B cell (primary cell): ENCODE results near the gene RSPH1. TPM values are rescaled to one million over a fixed set of nuclear protein-coding genes. Genes with fewer than 3 reads are reported as not detected.

Experiments
- ATAC-seq: fragments of 200-7000 bp; cut with Tn5 transposase; one replicate; pipeline ENCODE4 v1.10.0; 2021; ENCODE audit warnings: low read depth, mild to moderate bottlenecking, moderate number of reproducible peaks, moderate library complexity
- CTCF ChIA-PET: fragments of 350-600 bp; sonication (Branson Sonifier 250); formaldehyde crosslinking; loops from one replicate; lab custom pipeline; 2021; ENCODE audit warnings: antibody characterized with exemption, inconsistent platforms; lab: Charles Lee
- POLR2A ChIA-PET: fragments of 350-600 bp; sonication (Branson Sonifier 250); formaldehyde crosslinking; loops from one replicate; lab custom pipeline; 2021; ENCODE audit warnings: antibody characterized with exemption; lab: Charles Lee
- DNase-seq: peaks from one replicate; pipeline ENCODE4 v3.0.0; 2013
- H2AFZ ChIP-seq: 2 replicates; pipeline ENCODE4 v1.6.1; 2012; ENCODE audit warnings: mild to moderate bottlenecking, low read depth, low read length; ENCODE audit not compliant: insufficient read depth, poor library complexity, severe bottlenecking
- H3K27ac ChIP-seq, 2 donors: 1 replicate in 1 of 2; 2 replicates in 1 of 2; pipeline ENCODE4 v1.5.1; 2012 to 2013; ENCODE audit warnings: low read length in 2 of 2, mild to moderate bottlenecking in 2 of 2, moderate library complexity in 1 of 2
- H3K27me3 ChIP-seq, 4 experiments: fragments of 200-600 bp in 1 of 4; sonication (generic) in 1 of 4; replicated peaks in 1 of 4; 1 replicate in 2 of 4; 2 replicates in 2 of 4; pipeline versions ENCODE4 v1.6.1 to v1.7.0; 2013 to 2016; ENCODE audit warnings: low read length in 3 of 4, mild to moderate bottlenecking in 2 of 4, mixed read lengths in 1 of 4, moderate library complexity in 1 of 4; ENCODE audit not compliant: insufficient read depth in 4 of 4, control insufficient read depth in 3 of 4; ENCODE audit errors: control extremely low read depth in 1 of 4
- H3K36me3 ChIP-seq, 2 experiments: replicated peaks in 1 of 2; 1 replicate in 1 of 2; 2 replicates in 1 of 2; pipeline versions ENCODE4 v1.6.1 to v1.7.1; 2013; ENCODE audit warnings: low read length in 1 of 2; ENCODE audit not compliant: insufficient read depth in 2 of 2, control insufficient read depth in 1 of 2; ENCODE audit errors: control extremely low read depth in 1 of 2, extremely low read depth in 1 of 2
- H3K4me1 ChIP-seq, 2 donors: fragments of 200-600 bp in 1 of 2; sonication (generic) in 1 of 2; 1 replicate in 1 of 2; 2 replicates in 1 of 2; pipeline versions ENCODE4 v1.5.1 to v1.6.1; 2013 to 2017; ENCODE audit warnings: low read length in 2 of 2; ENCODE audit not compliant: control insufficient read depth in 2 of 2, insufficient read depth in 2 of 2
- H3K4me2 ChIP-seq: replicated peaks from 2 replicates; pipeline ENCODE3; 2012; ENCODE audit warnings: mild to moderate bottlenecking, low read depth, low read length; ENCODE audit not compliant: poor library complexity, severe bottlenecking
- H3K4me3 ChIP-seq, 5 experiments: fragments of 200-600 bp in 1 of 5; sonication (generic) in 1 of 5; 1 replicate in 3 of 5; 2 replicates in 2 of 5; pipeline versions ENCODE4 v1.5.1 to v1.7.0; 2011 to 2016; ENCODE audit warnings: low read length in 4 of 5, mild to moderate bottlenecking in 4 of 5, low read depth in 2 of 5, control low read depth in 1 of 5, moderate library complexity in 1 of 5; ENCODE audit not compliant: insufficient read depth in 1 of 5; ENCODE audit errors: control extremely low read depth in 1 of 5, extremely low read depth in 1 of 5
- H3K79me2 ChIP-seq: fragments of 200-600 bp; sonication (generic); one replicate; pipeline ENCODE4 v1.6.0; 2016; ENCODE audit warnings: low read length; ENCODE audit not compliant: control insufficient read depth, insufficient read depth
- H3K9ac ChIP-seq: fragments of 200-600 bp; sonication (generic); 2 replicates; pipeline ENCODE4 v1.6.1; 2017; ENCODE audit warnings: mild to moderate bottlenecking, low read length, moderate library complexity
- H3K9me3 ChIP-seq, 3 donors: one replicate each; pipeline versions ENCODE4 v1.6.1 to v1.7.1; 2013; ENCODE audit warnings: low read length in 2 of 3; ENCODE audit not compliant: control insufficient read depth in 2 of 3, insufficient read depth in 1 of 3; ENCODE audit errors: control extremely low read depth in 1 of 3
- H4K20me1 ChIP-seq: 2 replicates; pipeline ENCODE4 v1.6.0; 2012; ENCODE audit warnings: mild to moderate bottlenecking, low read length; ENCODE audit not compliant: insufficient read depth, control insufficient read depth, poor library complexity, severe bottlenecking
- H3K27ac Mint-ChIP-seq: one replicate; pipeline ENCODE4 v1.8.0; 2021; ENCODE audit warnings: mixed read lengths
- H3K27me3 Mint-ChIP-seq: one replicate; pipeline ENCODE4 v1.8.0; 2021; ENCODE audit warnings: mixed read lengths
- H3K4me1 Mint-ChIP-seq: one replicate; pipeline ENCODE4 v1.8.0; 2021; ENCODE audit warnings: mixed read lengths
- H3K4me3 Mint-ChIP-seq: one replicate; pipeline ENCODE4 v1.8.0; 2021; ENCODE audit warnings: mixed read lengths
- H3K9me3 Mint-ChIP-seq: one replicate; pipeline ENCODE4 v1.8.0; 2022; ENCODE audit warnings: mixed read lengths; ENCODE audit not compliant: insufficient read depth
- EZH2 ChIP-seq: IDR thresholded peaks from 2 replicates; pipeline ENCODE4 v1.6.1; 2012; ENCODE audit warnings: borderline replicate concordance, low read depth, mild to moderate bottlenecking, moderate library complexity, low read length; ENCODE audit not compliant: insufficient read depth, poor library complexity, severe bottlenecking
- WGBS: methylation state at CpG from one replicate; pipeline ENCODE4 v1.1.5; 2013; ENCODE audit warnings: missing lambda C conversion rate; ENCODE audit not compliant: insufficient coverage; 5-methylcytosine and 5-hydroxymethylcytosine counted together
- intact Hi-C: fragments of 100-400 bp; cut with micrococcal nuclease; formaldehyde crosslinking; loops from one replicate; pipeline ENCODE4 v1.10.0; 2022
- polyA plus RNA-seq: library from polyadenylated mRNA; depleted of rRNA; stranded (reverse); fragments of >200 nt; gene quantifications from 2 replicates; pipeline ENCODE4 v1.2.3, GENCODE V29; 2012
- total RNA-seq, 2 donors: library from RNA; stranded (reverse); fragments of 120-200 nt in 1 of 2; gene quantifications; 1 replicate in 1 of 2; 2 replicates in 1 of 2; pipeline versions ENCODE4 v1.2.3 to v1.2.4, GENCODE V29; 2013 to 2022
- TF ChIP-seq, protein P1 (sequence below): fragments of 200-600 bp; IDR thresholded peaks from one replicate; pipeline ENCODE4 v1.8.0; 2022; ENCODE audit warnings: antibody characterized with exemption, mild to moderate bottlenecking

RSPH1 gene
- total and polyA plus RNA-seq, 2 donors (not counting 1 experiment from before 2014, with no cell fraction given): 0.10 to 0.64 TPM

DNA sequence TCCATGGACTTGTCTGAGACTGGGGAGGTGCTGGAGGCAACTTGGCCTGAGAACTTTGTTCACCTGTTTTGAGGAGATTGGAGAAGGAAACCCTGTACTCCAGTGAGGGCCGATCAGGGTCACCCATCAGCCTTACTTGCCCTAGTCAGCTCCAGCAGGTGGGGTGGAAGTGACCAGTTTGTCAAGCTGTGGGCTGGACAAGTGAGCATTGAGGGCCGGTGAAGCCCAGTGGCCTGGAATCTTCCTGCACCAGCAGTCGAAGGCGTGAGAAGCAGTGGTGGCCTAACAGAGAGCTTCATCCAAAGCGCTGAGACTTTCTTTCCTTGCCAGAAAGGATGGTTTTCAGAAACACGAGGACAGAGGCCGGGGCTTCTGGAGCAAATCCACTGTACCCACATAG, 27.2 kb upstream of the RSPH1 start:
- H3K27ac Mint-ChIP-seq: peak overlapping the region; percentile 77
- Histone ChIP-seq H3K27me3 (no peaks in the 10 kb centered on the region), H4K20me1 (no peaks in the 10 kb centered on the region), H2AFZ (no peak overlapping the region), H3K36me3 (peaks cover 0 to 55% of the 10 kb centered on the region in 2 experiments), H3K27ac (peak overlapping the region; percentile 97 to 99), H3K9ac (no peak overlapping the region), H3K9me3 (no peaks in the 10 kb centered on the region), H3K79me2 (peaks cover 90% of the 10 kb centered on the region), H3K4me2 (peak overlapping the region; percentile 78), H3K4me3 (no peak overlapping the region), H3K4me1 (peaks cover 49 to 55% of the 10 kb centered on the region in 2 donors)
- intact Hi-C loops: loop anchor here (5.0 kb wide), 1 partner anchor 511 kb away; the partner anchor contains the start of gene ZBTB21
- H3K4me1 Mint-ChIP-seq: peaks cover 74% of the 10 kb centered on the region
- H3K27me3 Mint-ChIP-seq: no peaks in the 10 kb centered on the region
- WGBS: 100% methylated on average over 7 of the region's 7 CpGs
- H3K4me3 Mint-ChIP-seq: peak overlapping the region; percentile 67
- ChIA-PET POLR2A (interaction anchor here (3.6 kb wide), 1 partner anchor 12 kb away, joined by 20 read pairs; no protein-coding TSS in a partner anchor), CTCF (interaction anchor here (1.2 to 6.9 kb wide), 2 partner anchors 13 to 186 kb away, joined by 3 to 51 read pairs; no protein-coding TSS in a partner anchor)
- ATAC-seq (no peak), DNase-seq (no peak)
- no peaks in the 10 kb centered on the region for H3K9me3 Mint-ChIP-seq
- TF ChIP-seq EZH2: no peak
- TF ChIP-seq, protein P1, sequence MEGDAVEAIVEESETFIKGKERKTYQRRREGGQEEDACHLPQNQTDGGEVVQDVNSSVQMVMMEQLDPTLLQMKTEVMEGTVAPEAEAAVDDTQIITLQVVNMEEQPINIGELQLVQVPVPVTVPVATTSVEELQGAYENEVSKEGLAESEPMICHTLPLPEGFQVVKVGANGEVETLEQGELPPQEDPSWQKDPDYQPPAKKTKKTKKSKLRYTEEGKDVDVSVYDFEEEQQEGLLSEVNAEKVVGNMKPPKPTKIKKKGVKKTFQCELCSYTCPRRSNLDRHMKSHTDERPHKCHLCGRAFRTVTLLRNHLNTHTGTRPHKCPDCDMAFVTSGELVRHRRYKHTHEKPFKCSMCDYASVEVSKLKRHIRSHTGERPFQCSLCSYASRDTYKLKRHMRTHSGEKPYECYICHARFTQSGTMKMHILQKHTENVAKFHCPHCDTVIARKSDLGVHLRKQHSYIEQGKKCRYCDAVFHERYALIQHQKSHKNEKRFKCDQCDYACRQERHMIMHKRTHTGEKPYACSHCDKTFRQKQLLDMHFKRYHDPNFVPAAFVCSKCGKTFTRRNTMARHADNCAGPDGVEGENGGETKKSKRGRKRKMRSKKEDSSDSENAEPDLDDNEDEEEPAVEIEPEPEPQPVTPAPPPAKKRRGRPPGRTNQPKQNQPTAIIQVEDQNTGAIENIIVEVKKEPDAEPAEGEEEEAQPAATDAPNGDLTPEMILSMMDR: no peak

DNA sequence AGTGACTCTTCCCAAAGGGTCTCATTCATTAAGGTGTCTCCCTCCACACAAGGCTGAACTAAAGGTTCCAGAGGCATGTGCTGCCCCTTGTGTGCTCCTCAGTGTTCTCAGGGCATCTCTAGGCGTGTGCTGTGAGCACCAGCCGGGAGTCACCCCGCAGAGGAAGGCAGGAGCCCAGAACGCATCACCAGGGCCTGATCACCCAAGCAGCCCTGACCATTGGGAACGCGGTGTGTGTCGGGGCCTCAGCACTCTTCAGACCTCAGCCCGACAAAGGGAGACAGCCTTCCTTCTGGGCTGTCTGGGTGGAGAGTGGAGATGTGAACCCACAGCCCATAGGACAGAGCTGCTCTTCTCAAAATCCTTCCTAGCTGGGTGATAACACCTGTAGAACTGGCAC, 26.7 kb upstream of the RSPH1 start:
- no peak for ATAC-seq

More for the DNA sequence above, 26.7 kb upstream of the RSPH1 start:
- H3K36me3 ChIP-seq: peaks cover 0 to 58% of the 10 kb centered on the region in 2 experiments
- H3K9me3 Mint-ChIP-seq: no peaks in the 10 kb centered on the region
- DNase-seq: no peak
- intact Hi-C loops: loop anchor here (5.0 kb wide), 1 partner anchor 510 kb away; the partner anchor contains the start of gene ZBTB21
- peak overlapping the region; percentile 67 for H3K4me3 Mint-ChIP-seq
- no peak overlapping the region for H3K9ac ChIP-seq
- H3K27me3 ChIP-seq: no peaks in the 10 kb centered on the region
- peaks cover 45 to 50% of the 10 kb centered on the region in 2 donors for H3K4me1 ChIP-seq
- H3K79me2 ChIP-seq: peaks cover 91% of the 10 kb centered on the region
- no peak overlapping the region for H2AFZ ChIP-seq
- WGBS: 95% methylated on average over 8 of the region's 8 CpGs
- H3K4me1 Mint-ChIP-seq: peaks cover 73% of the 10 kb centered on the region
- ChIA-PET POLR2A (interaction anchor here (3.6 kb wide), 1 partner anchor 13 kb away, joined by 20 read pairs; no protein-coding TSS in a partner anchor), CTCF (interaction anchor here (1.2 to 6.9 kb wide), 2 partner anchors 14 to 186 kb away, joined by 3 to 51 read pairs; no protein-coding TSS in a partner anchor)
- H4K20me1 ChIP-seq: no peaks in the 10 kb centered on the region
- H3K27ac Mint-ChIP-seq: peak overlapping the region; percentile 77
- H3K4me2 ChIP-seq: no peak overlapping the region
- H3K9me3 ChIP-seq: no peaks in the 10 kb centered on the region
- peak overlapping the region; percentile 97 to 99 for H3K27ac ChIP-seq
- TF ChIP-seq EZH2: no peak
- TF ChIP-seq, protein P1: no peak
- H3K4me3 ChIP-seq: no peak overlapping the region
- H3K27me3 Mint-ChIP-seq: no peaks in the 10 kb centered on the region
